ENCODE measurements around the gene SPTAN1.
"Not testable (repeated sequence)": the region's sequence is repeated elsewhere in the genome, so short reads cannot be mapped to it uniquely, and the experiment has no call there.

DNA sequence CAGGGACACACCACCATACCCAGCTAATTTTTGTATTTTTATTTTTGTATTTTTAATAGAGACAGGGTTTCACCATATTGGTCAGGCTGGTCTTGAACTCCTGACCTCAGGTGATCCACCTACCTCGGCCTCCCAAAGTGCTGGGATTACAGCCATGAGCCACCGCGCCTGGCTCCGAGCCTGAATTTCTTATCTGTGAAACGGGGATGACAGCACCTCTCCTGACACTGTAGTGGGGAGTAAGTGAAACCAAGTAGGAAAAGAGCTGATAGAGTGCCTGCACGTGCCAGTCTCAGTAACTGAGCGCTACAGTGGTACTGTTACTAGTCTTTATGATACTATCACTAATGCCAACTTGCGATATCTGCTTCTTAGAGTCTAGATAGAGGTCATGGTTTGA lies 32.8 kb downstream of the SPTAN1 start:
- not testable (repeated sequence) for TF ChIP-seq POLR2A (IDR thresholded peaks at IDR 0.05)
- TF ChIP-seq, protein P1, sequence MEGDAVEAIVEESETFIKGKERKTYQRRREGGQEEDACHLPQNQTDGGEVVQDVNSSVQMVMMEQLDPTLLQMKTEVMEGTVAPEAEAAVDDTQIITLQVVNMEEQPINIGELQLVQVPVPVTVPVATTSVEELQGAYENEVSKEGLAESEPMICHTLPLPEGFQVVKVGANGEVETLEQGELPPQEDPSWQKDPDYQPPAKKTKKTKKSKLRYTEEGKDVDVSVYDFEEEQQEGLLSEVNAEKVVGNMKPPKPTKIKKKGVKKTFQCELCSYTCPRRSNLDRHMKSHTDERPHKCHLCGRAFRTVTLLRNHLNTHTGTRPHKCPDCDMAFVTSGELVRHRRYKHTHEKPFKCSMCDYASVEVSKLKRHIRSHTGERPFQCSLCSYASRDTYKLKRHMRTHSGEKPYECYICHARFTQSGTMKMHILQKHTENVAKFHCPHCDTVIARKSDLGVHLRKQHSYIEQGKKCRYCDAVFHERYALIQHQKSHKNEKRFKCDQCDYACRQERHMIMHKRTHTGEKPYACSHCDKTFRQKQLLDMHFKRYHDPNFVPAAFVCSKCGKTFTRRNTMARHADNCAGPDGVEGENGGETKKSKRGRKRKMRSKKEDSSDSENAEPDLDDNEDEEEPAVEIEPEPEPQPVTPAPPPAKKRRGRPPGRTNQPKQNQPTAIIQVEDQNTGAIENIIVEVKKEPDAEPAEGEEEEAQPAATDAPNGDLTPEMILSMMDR (IDR thresholded peaks at IDR 0.05) = not testable (repeated sequence)

Data from testis (tissue), 2 donors.